GM23338 (cell line): ENCODE data around the gene GSTK1. TPM values are rescaled to one million over a fixed set of nuclear protein-coding genes. Genes with fewer than 3 reads are reported as not detected.

Experiments used
- ATAC-seq: fragments of 200-7000 bp; cut with Tn5 transposase; 3 replicates; pipeline ENCODE4 v1.9.1; 2020
- DNase-seq: peaks from one replicate; pipeline ENCODE4 v3.0.0-alpha.2; 2015; ENCODE audit warnings: low spot score
- H2AFZ ChIP-seq: fragments of 200-600 bp; sonication (generic); 2 replicates; pipeline ENCODE4 v1.8.0; 2016; ENCODE audit warnings: antibody characterized with exemption, mild to moderate bottlenecking, moderate library complexity
- H3F3A ChIP-seq: fragments of 200-600 bp; sonication (generic); replicated peaks from 2 replicates; pipeline ENCODE4 v1.8.0; 2017; ENCODE audit warnings: antibody characterized with exemption, mixed run types, low read depth
- H3K27ac ChIP-seq: fragments of 200-600 bp; sonication (generic); 2 replicates; pipeline ENCODE4 v1.6.1; 2016; ENCODE audit warnings: low read depth
- H3K27me3 ChIP-seq: fragments of 200-600 bp; sonication (generic); 2 replicates; pipeline ENCODE4 v1.8.0; 2016; ENCODE audit warnings: mild to moderate bottlenecking, mixed run types, moderate library complexity; ENCODE audit not compliant: insufficient read depth
- H3K36me3 ChIP-seq: fragments of 200-600 bp; sonication (generic); 2 replicates; pipeline ENCODE4 v1.8.0; 2016; ENCODE audit warnings: mild to moderate bottlenecking; ENCODE audit not compliant: insufficient read depth
- H3K4me1 ChIP-seq: fragments of 200-600 bp; sonication (generic); 2 replicates; pipeline ENCODE4 v1.8.0; 2016; ENCODE audit warnings: mild to moderate bottlenecking, moderate library complexity; ENCODE audit not compliant: insufficient read depth
- H3K4me2 ChIP-seq: fragments of 200-600 bp; sonication (generic); 2 replicates; pipeline ENCODE4 v1.7.1; 2017; ENCODE audit warnings: mixed run types
- H3K4me3 ChIP-seq: fragments of 200-600 bp; sonication (generic); 2 replicates; pipeline ENCODE4 v1.6.1; 2016; ENCODE audit warnings: mixed run types
- H3K79me2 ChIP-seq: fragments of 200-600 bp; sonication (generic); replicated peaks from 2 replicates; pipeline ENCODE4 v1.8.0; 2017; ENCODE audit warnings: mild to moderate bottlenecking; ENCODE audit not compliant: insufficient read depth
- H3K9me2 ChIP-seq: fragments of 200-600 bp; sonication (generic); 2 replicates; pipeline ENCODE4 v1.8.0; 2017; ENCODE audit not compliant: insufficient read depth
- H4K20me1 ChIP-seq: fragments of 200-600 bp; sonication (generic); replicated peaks from 2 replicates; pipeline ENCODE4 v1.8.0; 2017; ENCODE audit warnings: mild to moderate bottlenecking; ENCODE audit not compliant: insufficient read depth
- H3K27ac Mint-ChIP-seq: 2 replicates; pipeline ENCODE4 v1.8.0; 2020; ENCODE audit warnings: inconsistent platforms, mild to moderate bottlenecking, moderate library complexity, mixed read lengths
- H3K27me3 Mint-ChIP-seq: 3 replicates; pipeline ENCODE4 v1.8.0; 2022; ENCODE audit warnings: low read depth, mild to moderate bottlenecking, moderate library complexity, mixed read lengths, inconsistent platforms; ENCODE audit not compliant: insufficient read depth, poor library complexity
- H3K36me3 Mint-ChIP-seq: 3 replicates; pipeline ENCODE4 v1.8.0; 2021; ENCODE audit warnings: low read depth, mild to moderate bottlenecking, inconsistent platforms, moderate library complexity, mixed read lengths
- H3K4me1 Mint-ChIP-seq: 3 replicates; pipeline ENCODE4 v1.8.0; 2020; ENCODE audit warnings: mild to moderate bottlenecking, inconsistent platforms, mixed read lengths
- H3K4me3 Mint-ChIP-seq: 3 replicates; pipeline ENCODE4 v1.8.0; 2021; ENCODE audit warnings: moderate library complexity, mild to moderate bottlenecking, inconsistent platforms, mixed read lengths
- H3K9me3 Mint-ChIP-seq: 3 replicates; pipeline ENCODE4 v1.8.0; 2020; ENCODE audit warnings: moderate library complexity, mild to moderate bottlenecking, inconsistent platforms, mixed read lengths
- CTCF ChIP-seq, 2 experiments: fragments of 200-600 bp in 1 of 2; sonication (generic) in 1 of 2; conservative IDR thresholded peaks; 2 replicates each; pipeline versions ENCODE4 v1.5.1 to v1.6.1; 2016 to 2017; ENCODE audit warnings: antibody characterized with exemption in 2 of 2, low read depth in 2 of 2, mild to moderate bottlenecking in 2 of 2, moderate library complexity in 1 of 2
- EZH2 ChIP-seq: fragments of 200-600 bp; sonication (generic); IDR thresholded peaks from one replicate; pipeline ENCODE4 v1.8.0; 2017; ENCODE audit warnings: antibody characterized with exemption, mild to moderate bottlenecking, low read depth; ENCODE audit not compliant: unreplicated experiment
- EZH2phosphoT487 ChIP-seq: fragments of 200-600 bp; sonication (generic); IDR thresholded peaks from one replicate; pipeline ENCODE4 v1.8.1; 2018; ENCODE audit warnings: antibody characterized with exemption; ENCODE audit not compliant: unreplicated experiment
- JUNB ChIP-seq: IDR thresholded peaks from one replicate; pipeline ENCODE4 v1.6.1; 2016; ENCODE audit warnings: antibody characterized with exemption; ENCODE audit not compliant: unreplicated experiment
- NANOG ChIP-seq: IDR thresholded peaks from 2 replicates; pipeline ENCODE4 v1.6.1; 2016; ENCODE audit warnings: antibody characterized with exemption, borderline replicate concordance
- POLR2AphosphoS5 ChIP-seq: IDR thresholded peaks from 2 replicates; pipeline ENCODE4 v1.6.1; 2016; ENCODE audit warnings: antibody characterized with exemption, low read depth
- REST ChIP-seq: IDR thresholded peaks from one replicate; pipeline ENCODE4 v1.6.1; 2018; ENCODE audit warnings: antibody characterized with exemption; ENCODE audit not compliant: unreplicated experiment
- STAT1 ChIP-seq: IDR thresholded peaks from one replicate; pipeline ENCODE4 v1.6.1; 2016; ENCODE audit warnings: antibody characterized with exemption; ENCODE audit not compliant: unreplicated experiment
- ZNF114 ChIP-seq: fragments of 250-450 bp; sonication (Bioruptor Pico); IDR thresholded peaks from 2 replicates; pipeline ENCODE4 v1.5.0; 2020; ENCODE audit warnings: mild to moderate bottlenecking, moderate library complexity
- ZNF331 ChIP-seq: fragments of 250-450 bp; sonication (Bioruptor Pico); IDR thresholded peaks from 2 replicates; pipeline ENCODE4 v1.5.0; 2020; ENCODE audit warnings: low read depth, mild to moderate bottlenecking, moderate library complexity
- polyA plus RNA-seq: library from polyadenylated mRNA; unstranded; fragments of >200 nt; fragmentation: Nextera tagmentation; extraction: Ambion mirVana; gene quantifications from 2 replicates; pipeline ENCODE4 v1.2.1, GENCODE V29; 2016
- total RNA-seq: library from RNA; depleted of rRNA; stranded (reverse); fragments of >200 nt; shearing (Covaris generic); gene quantifications from 2 replicates; pipeline ENCODE4 v1.2.3, GENCODE V29; 2014
- TF ChIP-seq, protein P1 (sequence below): IDR thresholded peaks from 2 replicates; pipeline ENCODE4 v1.6.1; 2016; ENCODE audit warnings: antibody characterized with exemption

GSTK1 gene
- total and polyA plus RNA-seq, 2 experiments from 2014 or later: 26.4 to 27.5 TPM

- TF ChIP-seq REST (no peak), CTCF (conservative IDR thresholded peaks at IDR 0.05; ENCODE audit: low read depth in 2 of 2) (no peak), ZNF114 (CRISPR knock-in tag) (no peak), EZH2phosphoT487 (no peak), ZNF331 (CRISPR knock-in tag) (no peak)
- TF ChIP-seq, protein P1, sequence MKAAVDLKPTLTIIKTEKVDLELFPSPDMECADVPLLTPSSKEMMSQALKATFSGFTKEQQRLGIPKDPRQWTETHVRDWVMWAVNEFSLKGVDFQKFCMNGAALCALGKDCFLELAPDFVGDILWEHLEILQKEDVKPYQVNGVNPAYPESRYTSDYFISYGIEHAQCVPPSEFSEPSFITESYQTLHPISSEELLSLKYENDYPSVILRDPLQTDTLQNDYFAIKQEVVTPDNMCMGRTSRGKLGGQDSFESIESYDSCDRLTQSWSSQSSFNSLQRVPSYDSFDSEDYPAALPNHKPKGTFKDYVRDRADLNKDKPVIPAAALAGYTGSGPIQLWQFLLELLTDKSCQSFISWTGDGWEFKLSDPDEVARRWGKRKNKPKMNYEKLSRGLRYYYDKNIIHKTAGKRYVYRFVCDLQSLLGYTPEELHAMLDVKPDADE: no peak
Observed at GRCh38 chr7:143308632-143309031, 45.4 kb downstream of the GSTK1 start (continued).

DNA sequence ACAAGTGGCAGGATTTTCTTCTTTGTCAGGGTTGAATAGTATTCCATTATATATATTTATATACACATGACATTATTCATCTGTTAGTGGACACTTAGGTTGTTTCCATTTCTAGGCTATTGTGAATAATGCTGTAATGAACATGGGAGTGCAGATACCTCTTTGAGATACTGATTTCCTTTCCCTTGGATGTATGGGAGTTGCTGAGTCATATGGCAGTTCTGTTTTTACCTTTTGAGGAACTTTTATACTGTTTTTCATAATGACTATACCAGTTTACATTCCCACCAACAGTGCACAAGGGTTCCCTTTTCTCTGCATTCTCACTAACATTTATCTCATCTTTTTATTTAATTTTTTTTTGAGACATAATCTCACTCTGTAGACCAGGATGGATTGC lies 50.9 kb downstream of the GSTK1 start:
- Histone ChIP-seq H3K4me2 (no peak overlapping the region), H3K4me1 (no peaks in the 10 kb centered on the region), H3K27me3 (no peaks in the 10 kb centered on the region), H3K27ac (no peak overlapping the region), H3F3A (no peaks in the 10 kb centered on the region), H3K4me3 (no peak overlapping the region), H4K20me1 (no peaks in the 10 kb centered on the region), H3K79me2 (no peaks in the 10 kb centered on the region), H3K9me2 (no peaks in the 10 kb centered on the region), H3K36me3 (no peaks in the 10 kb centered on the region), H2AFZ (no peak overlapping the region)
- no peak overlapping the region for H3K4me3 Mint-ChIP-seq
- no peak overlapping the region for H3K27ac Mint-ChIP-seq
- ATAC-seq: no peak
- H3K36me3 Mint-ChIP-seq: peaks cover 4% of the 10 kb centered on the region; the same call in 2 of the 3 replicates
- H3K27me3 Mint-ChIP-seq: peaks cover 11% of the 10 kb centered on the region
- no peak for DNase-seq
- no peaks in the 10 kb centered on the region; the same call in 2 of the 3 replicates for H3K9me3 Mint-ChIP-seq
- peaks cover 4% of the 10 kb centered on the region; the same call in 2 of the 3 replicates for H3K4me1 Mint-ChIP-seq
- no peak for TF ChIP-seq NANOG
- no peak for TF ChIP-seq EZH2
- no peak for TF ChIP-seq ZNF114 (CRISPR knock-in tag)
- TF ChIP-seq POLR2AphosphoS5: no peak
- TF ChIP-seq ZNF331 (CRISPR knock-in tag): no peak
- TF ChIP-seq, protein P1: no peak
- TF ChIP-seq JUNB: no peak
- no peak for TF ChIP-seq CTCF (conservative IDR thresholded peaks at IDR 0.05; ENCODE audit: low read depth in 2 of 2)
- TF ChIP-seq EZH2phosphoT487: no peak
- no peak for TF ChIP-seq STAT1
- TF ChIP-seq REST: no peak
